Calu3 (cell line): ENCODE measurements around the gene PLEK2. TPM values are rescaled to one million over a fixed set of nuclear protein-coding genes. Genes with fewer than 3 reads are reported as not detected.

ENCODE experiments used
- BruUV-seq: library from RNA; stranded (reverse); fragments of 400-500 nt; replicated peaks from 2 replicates; lab custom pipeline; 2021; lab: Mats Ljungman, UMichigan
- CTCF ChIA-PET: fragments of 300-600 bp; sonication (Branson Sonifier 250); formaldehyde crosslinking; loops from one replicate; lab custom pipeline; 2022; ENCODE audit warnings: antibody characterized with exemption; lab: Charles Lee
- DNase-seq: peaks from one replicate; pipeline ENCODE4 v3.0.0; 2022
- H3K27ac Mint-ChIP-seq: one replicate; pipeline ENCODE4 v1.8.0; 2022; ENCODE audit warnings: mixed read lengths; ENCODE audit not compliant: unreplicated experiment
- H3K27me3 Mint-ChIP-seq: one replicate; pipeline ENCODE4 v1.8.0; 2022; ENCODE audit warnings: mixed read lengths; ENCODE audit not compliant: unreplicated experiment
- H3K36me3 Mint-ChIP-seq: one replicate; pipeline ENCODE4 v1.8.0; 2022; ENCODE audit warnings: mild to moderate bottlenecking, moderate library complexity, mixed read lengths; ENCODE audit not compliant: insufficient read depth, unreplicated experiment
- H3K4me1 Mint-ChIP-seq: one replicate; pipeline ENCODE4 v1.8.0; 2022; ENCODE audit warnings: mild to moderate bottlenecking, low read depth, mixed read lengths; ENCODE audit not compliant: unreplicated experiment
- H3K4me3 Mint-ChIP-seq: one replicate; pipeline ENCODE4 v1.8.0; 2022; ENCODE audit warnings: mild to moderate bottlenecking, low read depth, moderate library complexity, mixed read lengths; ENCODE audit not compliant: unreplicated experiment
- H3K9me3 Mint-ChIP-seq: one replicate; pipeline ENCODE4 v1.8.0; 2022; ENCODE audit warnings: low read depth, mixed read lengths; ENCODE audit not compliant: unreplicated experiment
- intact Hi-C: fragments of 100-400 bp; cut with micrococcal nuclease; formaldehyde crosslinking; loops from one replicate; pipeline ENCODE4 v1.10.0; 2022; ENCODE audit not compliant: unreplicated experiment
- total RNA-seq: library from RNA; stranded (reverse); gene quantifications from 2 replicates; pipeline ENCODE4 v1.2.3, GENCODE V29; 2022
- TF ChIP-seq, protein P1 (sequence below): fragments of 200-600 bp; IDR thresholded peaks from one replicate; pipeline ENCODE4 v1.8.0; 2022; ENCODE audit warnings: antibody characterized with exemption; ENCODE audit not compliant: unreplicated experiment

Gene PLEK2
- total RNA-seq, 1 experiment from 2014 or later, result 39.5 TPM

DNA sequence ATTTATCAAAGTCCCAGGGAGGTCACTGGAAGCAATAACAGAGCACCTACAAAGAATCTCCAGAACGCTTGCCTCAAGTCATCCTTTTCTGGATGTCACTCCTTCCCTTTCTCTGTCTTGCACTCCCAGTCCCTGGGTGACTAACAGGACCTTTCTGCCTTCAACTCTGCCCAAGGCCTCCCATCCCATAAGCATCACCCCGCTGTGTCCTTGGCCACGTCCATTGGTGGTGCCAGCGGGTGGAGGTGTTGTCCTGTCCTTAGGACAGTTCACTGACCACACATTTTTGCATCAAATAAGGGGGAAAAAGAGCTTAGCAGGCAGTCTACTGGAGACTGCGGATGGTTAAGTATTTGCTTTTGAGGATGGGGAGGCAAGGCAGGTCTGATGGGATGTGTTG, 23.6 kb upstream of the PLEK2 start:
- Mint-ChIP-seq H3K36me3 (no peaks in the 10 kb centered on the region), H3K4me3 (no peak overlapping the region), H3K9me3 (no peaks in the 10 kb centered on the region), H3K27me3 (peaks cover 53% of the 10 kb centered on the region), H3K4me1 (peaks cover 14% of the 10 kb centered on the region), H3K27ac (no peak overlapping the region)
- CTCF ChIA-PET, result interaction anchor here (0.6 kb wide), 1 partner anchor 39 kb away, joined by 4 read pairs; no protein-coding TSS in a partner anchor
- no TSS peak for BruUV-seq
- TF ChIP-seq, protein P1, sequence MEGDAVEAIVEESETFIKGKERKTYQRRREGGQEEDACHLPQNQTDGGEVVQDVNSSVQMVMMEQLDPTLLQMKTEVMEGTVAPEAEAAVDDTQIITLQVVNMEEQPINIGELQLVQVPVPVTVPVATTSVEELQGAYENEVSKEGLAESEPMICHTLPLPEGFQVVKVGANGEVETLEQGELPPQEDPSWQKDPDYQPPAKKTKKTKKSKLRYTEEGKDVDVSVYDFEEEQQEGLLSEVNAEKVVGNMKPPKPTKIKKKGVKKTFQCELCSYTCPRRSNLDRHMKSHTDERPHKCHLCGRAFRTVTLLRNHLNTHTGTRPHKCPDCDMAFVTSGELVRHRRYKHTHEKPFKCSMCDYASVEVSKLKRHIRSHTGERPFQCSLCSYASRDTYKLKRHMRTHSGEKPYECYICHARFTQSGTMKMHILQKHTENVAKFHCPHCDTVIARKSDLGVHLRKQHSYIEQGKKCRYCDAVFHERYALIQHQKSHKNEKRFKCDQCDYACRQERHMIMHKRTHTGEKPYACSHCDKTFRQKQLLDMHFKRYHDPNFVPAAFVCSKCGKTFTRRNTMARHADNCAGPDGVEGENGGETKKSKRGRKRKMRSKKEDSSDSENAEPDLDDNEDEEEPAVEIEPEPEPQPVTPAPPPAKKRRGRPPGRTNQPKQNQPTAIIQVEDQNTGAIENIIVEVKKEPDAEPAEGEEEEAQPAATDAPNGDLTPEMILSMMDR, result no peak
- intact Hi-C loops, result loop anchor here (10.0 kb wide), 1 partner anchor 269 kb away; the partner anchor contains the start of gene RDH12
- no peak for DNase-seq

DNA sequence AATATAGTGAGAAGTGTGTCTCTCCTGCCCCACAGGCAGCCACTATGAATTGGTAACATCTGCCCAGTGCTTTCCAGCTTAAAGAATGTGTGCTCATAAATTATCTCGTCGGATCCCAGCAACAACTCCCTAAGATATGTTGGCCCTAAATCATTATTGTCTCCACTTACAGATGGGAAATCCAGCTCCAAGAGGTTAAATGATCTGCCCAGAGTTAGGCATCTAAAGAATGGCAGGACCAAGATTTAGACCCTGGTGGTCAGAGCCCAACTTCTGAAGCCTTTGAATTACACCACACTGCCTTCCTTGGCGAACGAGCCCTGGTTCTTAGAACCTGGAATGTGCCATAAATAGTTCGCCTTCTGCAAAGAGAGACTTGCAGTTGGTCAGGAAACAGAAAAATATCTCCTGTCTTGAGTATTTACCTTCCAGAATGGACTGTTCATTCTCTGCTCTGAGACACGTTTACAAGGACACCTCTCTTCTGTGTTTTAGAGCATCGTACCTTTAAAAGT, 20.1 kb upstream of the PLEK2 start:
- intact Hi-C loops, result loop anchor here (10.0 kb wide), 1 partner anchor 273 kb away; the partner anchor contains the start of gene RDH12
- no peak overlapping the region for H3K27ac Mint-ChIP-seq
- TF ChIP-seq, protein P1, result no peak
- no peaks in the 10 kb centered on the region for H3K9me3 Mint-ChIP-seq
- no peak for DNase-seq
- peaks cover 12% of the 10 kb centered on the region for H3K4me1 Mint-ChIP-seq
- CTCF ChIA-PET, result interaction anchor here (1.0 kb wide), 1 partner anchor 9 kb away, joined by 3 read pairs; no protein-coding TSS in a partner anchor
- H3K4me3 Mint-ChIP-seq, result no peak overlapping the region
- no TSS peak for BruUV-seq
- H3K36me3 Mint-ChIP-seq, result no peaks in the 10 kb centered on the region
- H3K27me3 Mint-ChIP-seq, result peaks cover 45% of the 10 kb centered on the region

DNA sequence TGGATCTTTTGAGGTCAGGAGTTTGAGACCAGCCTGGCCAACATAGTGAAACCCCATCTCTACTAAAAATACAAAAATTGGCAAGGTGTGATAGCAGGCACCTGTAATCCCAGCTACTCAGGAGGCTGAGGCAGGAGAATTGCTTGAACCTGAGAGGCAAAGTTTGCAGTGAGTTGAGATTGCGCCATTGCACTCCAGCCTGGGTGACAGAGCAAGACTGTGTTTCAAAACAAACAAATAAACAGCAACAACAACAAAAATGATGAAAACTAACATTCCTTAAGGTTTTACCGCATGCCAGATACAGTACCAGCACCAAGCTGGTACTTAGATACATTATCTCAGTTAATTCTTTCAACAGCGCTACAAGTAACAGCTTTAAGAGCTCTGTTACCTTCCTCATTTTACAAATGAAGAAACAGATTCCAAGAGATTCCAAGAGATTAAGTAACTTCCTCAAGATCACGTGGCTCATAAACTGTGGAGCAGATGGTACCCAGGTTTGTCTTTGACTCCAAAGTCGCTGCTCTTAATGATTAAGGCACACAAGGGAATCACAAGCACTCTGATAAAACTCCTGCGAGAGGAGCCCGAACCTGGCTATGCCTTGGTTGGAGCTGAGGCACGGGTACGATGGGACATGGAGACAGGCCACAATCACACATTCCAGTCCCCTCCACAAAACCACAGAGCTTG, 17.7 kb upstream of the PLEK2 start:
- Mint-ChIP-seq H3K27me3 (peaks cover 36% of the 10 kb centered on the region), H3K27ac (no peak overlapping the region), H3K4me1 (peaks cover 12% of the 10 kb centered on the region), H3K4me3 (no peak overlapping the region), H3K36me3 (no peaks in the 10 kb centered on the region), H3K9me3 (no peaks in the 10 kb centered on the region)
- BruUV-seq, result no TSS peak
- TF ChIP-seq, protein P1, result no peak
- intact Hi-C loops, result loop anchor here (5.0 to 10.0 kb wide), 2 partner anchors 98 to 275 kb away; partner anchors contain the start of gene RDH12
- no peak for DNase-seq
- CTCF ChIA-PET, result interaction anchor here (0.6 to 5.1 kb wide), 6 partner anchors 14 to 872 kb away, joined by 3 to 64 read pairs (median 4); no protein-coding TSS in a partner anchor

DNA sequence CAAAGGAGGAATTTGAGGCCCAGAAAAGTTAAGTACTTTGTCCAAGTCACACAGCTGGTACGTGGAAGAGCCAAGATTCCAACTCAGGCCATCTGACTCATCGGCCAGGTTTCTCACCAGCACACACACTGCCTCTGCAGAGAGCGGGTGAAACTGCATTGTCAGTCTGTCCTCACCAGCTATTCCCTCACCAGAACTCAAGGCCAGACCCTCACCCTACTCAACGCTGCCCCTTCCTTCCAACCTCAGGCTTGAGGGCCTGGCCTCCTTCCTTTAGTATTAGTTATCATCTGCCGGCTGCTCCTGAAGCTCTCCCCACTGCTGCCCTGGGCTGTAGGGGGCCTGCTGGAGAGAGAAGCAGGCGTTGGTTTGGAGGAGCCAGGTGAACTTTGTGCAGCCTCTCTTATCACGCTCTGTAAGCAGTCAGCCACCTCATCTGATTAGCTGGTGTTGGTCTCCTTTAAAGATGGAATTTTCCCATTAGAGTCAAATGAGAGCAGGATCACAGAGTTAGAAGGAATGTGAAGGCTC, 16.6 kb upstream of the PLEK2 start:
- Mint-ChIP-seq H3K4me1 (peaks cover 12% of the 10 kb centered on the region), H3K27me3 (peaks cover 25% of the 10 kb centered on the region), H3K27ac (peak overlapping the region; percentile 58), H3K36me3 (no peaks in the 10 kb centered on the region), H3K9me3 (no peaks in the 10 kb centered on the region), H3K4me3 (no peak overlapping the region)
- DNase-seq, result peak; percentile 48
- CTCF ChIA-PET, result interaction anchor here (0.7 to 5.1 kb wide), 9 partner anchors 12 to 838 kb away, joined by 3 to 64 read pairs (median 5); no protein-coding TSS in a partner anchor
- no TSS peak for BruUV-seq
- TF ChIP-seq, protein P1, result no peak
- intact Hi-C loops, result loop anchor here (5.0 kb wide), 1 partner anchor 99 kb away; no protein-coding TSS in a partner anchor
